ENCODE measurements around the gene RIMBP3C.
A peak's percentile ranks its signal among the peaks of the same experiment; 100 is the strongest.
"Not testable (repeated sequence)": the region's sequence is repeated elsewhere in the genome, so short reads cannot be mapped to it uniquely, and the experiment has no call there.

The RIMBP3C gene

GRCh38 chr22:21516970-21517764 lies 34.1 kb downstream of the RIMBP3C start:
- peak in 1 of 2 donors; percentile 62 for DNase-seq

- DNase-seq: not testable (repeated sequence)
Measured at GRCh38 chr22:21516522-21516921, 34.7 kb downstream of the RIMBP3C start.

GRCh38 chr22:21515234-21515633 lies 36.0 kb downstream of the RIMBP3C start:
- not testable (repeated sequence) for DNase-seq

- not testable (repeated sequence) for DNase-seq
Measured at GRCh38 chr22:21514117-21514516, 37.1 kb downstream of the RIMBP3C start.

GRCh38 chr22:21512022-21512421 lies 39.2 kb downstream of the RIMBP3C start:
- not testable (repeated sequence) for DNase-seq

- DNase-seq: not testable (repeated sequence)
Measured at GRCh38 chr22:21510397-21510796, 40.9 kb downstream of the RIMBP3C start.

GRCh38 chr22:21499623-21500506 lies 51.4 kb downstream of the RIMBP3C start:
- not testable (repeated sequence) for DNase-seq

GRCh38 chr22:21498489-21498888 lies 52.8 kb downstream of the RIMBP3C start:
- DNase-seq: not testable (repeated sequence)

- not testable (repeated sequence) for DNase-seq
Measured at GRCh38 chr22:21497984-21498383, 53.3 kb downstream of the RIMBP3C start.

All from stimulated activated CD4-positive, alpha-beta T cell treated with anti-CD3 and anti-CD28 coated beads, Interleukin-2, amount 100 ng/mL, for 48 hours (primary cell).